Colonic mucosa (tissue), 4 donors: ENCODE data around the gene GLTP. TPM values are rescaled to one million over a fixed set of nuclear protein-coding genes. Genes with fewer than 3 reads are reported as not detected.
A peak's percentile ranks its signal among the peaks of the same experiment; 100 is the strongest.

Experiments used
- DNase-seq: peaks from one replicate; pipeline ENCODE4 v3.0.0-alpha.2; 2020
- H3K27ac ChIP-seq: fragments of 200-600 bp; one replicate; pipeline ENCODE4 v1.8.0; 2021
- H3K27me3 ChIP-seq: fragments of 200-600 bp; one replicate; pipeline ENCODE4 v1.8.0; 2021
- H3K36me3 ChIP-seq: fragments of 200-600 bp; one replicate; pipeline ENCODE4 v1.8.0; 2021
- H3K4me1 ChIP-seq: fragments of 200-600 bp; one replicate; pipeline ENCODE4 v1.8.0; 2021; ENCODE audit warnings: mild to moderate bottlenecking
- H3K4me3 ChIP-seq: fragments of 200-600 bp; one replicate; pipeline ENCODE4 v1.8.0; 2021
- H3K9ac ChIP-seq, 2 donors: one replicate each; pipeline ENCODE4 v1.7.0; 2013; ENCODE audit warnings: control low read depth in 2 of 2, low read depth in 2 of 2, low read length in 2 of 2
- H3K9me3 ChIP-seq: fragments of 200-600 bp; one replicate; pipeline ENCODE4 v1.8.0; 2021
- CTCF ChIP-seq: fragments of 200-600 bp; IDR thresholded peaks from one replicate; pipeline ENCODE4 v1.8.0; 2022; ENCODE audit warnings: antibody characterized with exemption, mild to moderate bottlenecking
- intact Hi-C: fragments of 100-400 bp; cut with DNase I; formaldehyde crosslinking; loops from one replicate; pipeline ENCODE4 v1.14.1; 2022
- total RNA-seq, 2 donors: library from RNA; stranded (reverse); fragmentation: NEBNext Ultra II Directional in 1 of 2; extraction: Animal tissue kit (Norgen Biotek cat#: 25700) in 1 of 2; gene quantifications; one replicate each; pipeline ENCODE4 v1.2.1, GENCODE V29; 2021
- donor health status: healthy.
- donor health status: DM: no; HTN: no; CAD: no.
- donor health status: DM: no; HTN: no; CAD: no.

The GLTP gene
- total RNA-seq, 2 donors from 2014 or later: 72.0 to 76.3 TPM

GRCh38 chr12:109844091-109844490 is 36.2 kb downstream of the GLTP start:
- Histone ChIP-seq H3K9me3 (no peaks in the 10 kb centered on the region), H3K9ac (no peak overlapping the region), H3K27ac (no peak overlapping the region), H3K4me1 (no peaks in the 10 kb centered on the region), H3K4me3 (no peak overlapping the region), H3K36me3 (no peaks in the 10 kb centered on the region), H3K27me3 (no peaks in the 10 kb centered on the region)
- TF ChIP-seq CTCF: no peak
- no peak for DNase-seq
- intact Hi-C loops: no loop called here

- no peak overlapping the region for H3K27ac ChIP-seq
- H3K27me3 ChIP-seq: no peaks in the 10 kb centered on the region
- H3K4me1 ChIP-seq: no peaks in the 10 kb centered on the region
- no peak overlapping the region for H3K4me3 ChIP-seq
- intact Hi-C loops: no loop called here
- no peaks in the 10 kb centered on the region for H3K36me3 ChIP-seq
- H3K9me3 ChIP-seq: no peaks in the 10 kb centered on the region
- no peak for TF ChIP-seq CTCF
- H3K9ac ChIP-seq: no peak overlapping the region
- DNase-seq: no peak
Observed at GRCh38 chr12:109842021-109842420, 38.3 kb downstream of the GLTP start.

GRCh38 chr12:109841356-109841755 is 39.0 kb downstream of the GLTP start:
- DNase-seq: no peak
- Histone ChIP-seq H3K9me3 (no peaks in the 10 kb centered on the region), H3K4me1 (no peaks in the 10 kb centered on the region), H3K27me3 (no peaks in the 10 kb centered on the region), H3K36me3 (no peaks in the 10 kb centered on the region), H3K9ac (no peak overlapping the region), H3K27ac (no peak overlapping the region), H3K4me3 (no peak overlapping the region)
- intact Hi-C loops: no loop called here
- TF ChIP-seq CTCF: no peak

- Histone ChIP-seq H3K4me3 (no peak overlapping the region), H3K27ac (no peak overlapping the region), H3K9ac (no peak overlapping the region), H3K36me3 (no peaks in the 10 kb centered on the region), H3K4me1 (no peaks in the 10 kb centered on the region), H3K27me3 (no peaks in the 10 kb centered on the region), H3K9me3 (no peaks in the 10 kb centered on the region)
- TF ChIP-seq CTCF: no peak
- peak; percentile 36 for DNase-seq
- intact Hi-C loops: no loop called here
Observed at GRCh38 chr12:109840305-109841074, 39.9 kb downstream of the GLTP start.

GRCh38 chr12:109839444-109839843 is 40.9 kb downstream of the GLTP start:
- no peak for DNase-seq
- no peaks in the 10 kb centered on the region for H3K9me3 ChIP-seq
- H3K36me3 ChIP-seq: no peaks in the 10 kb centered on the region
- H3K4me1 ChIP-seq: no peaks in the 10 kb centered on the region
- no peak overlapping the region for H3K9ac ChIP-seq
- no peak for TF ChIP-seq CTCF
- no peaks in the 10 kb centered on the region for H3K27me3 ChIP-seq
- no peak overlapping the region for H3K4me3 ChIP-seq
- intact Hi-C loops: no loop called here
- no peak overlapping the region for H3K27ac ChIP-seq
